H1 (cell line): ENCODE measurements around the gene RAPGEF5. TPM values are rescaled to one million over a fixed set of nuclear protein-coding genes. Genes with fewer than 3 reads are reported as not detected.

Experiments
- CTCF ChIA-PET: fragments of 300-600 bp; sonication (Branson Sonifier 250); formaldehyde crosslinking; loops from one replicate; lab custom pipeline; 2021; ENCODE audit not compliant: partially characterized antibody; lab: Charles Lee
- POLR2A ChIA-PET: fragments of 300-600 bp; sonication (Branson Sonifier 250); formaldehyde crosslinking; loops from one replicate; lab custom pipeline; 2021; ENCODE audit warnings: inconsistent platforms; ENCODE audit not compliant: partially characterized antibody; lab: Charles Lee
- DNase-seq, 2 experiments: peaks; one replicate each; pipeline versions ENCODE4 v3.0.0 to v3.0.0-alpha.2; 2010 to 2022; ENCODE audit warnings: low spot score in 2 of 2, low read depth in 1 of 2, mixed read lengths in 1 of 2
- FAIRE-seq: peaks from 2 replicates; lab custom pipeline; 2011; peaks lifted over from hg19 to GRCh38; lab: Jason Lieb, UNC
- H2AFZ ChIP-seq: 2 replicates; pipeline ENCODE4 v1.8.1; 2012; ENCODE audit warnings: low read length, inconsistent platforms
- H2AK5ac ChIP-seq: 2 replicates; pipeline ENCODE4 v1.6.1; 2013; ENCODE audit warnings: low read depth, low read length
- H2BK120ac ChIP-seq: replicated peaks from 2 replicates; pipeline ENCODE3; 2013; ENCODE audit warnings: low read depth, low read length, inconsistent platforms
- H2BK12ac ChIP-seq: 2 replicates; pipeline ENCODE4 v1.6.1; 2013; ENCODE audit warnings: low read depth, low read length
- H2BK15ac ChIP-seq: 2 replicates; pipeline ENCODE4 v1.6.1; 2013; ENCODE audit warnings: low read length
- H2BK20ac ChIP-seq: 2 replicates; pipeline ENCODE4 v1.6.1; 2013; ENCODE audit warnings: low read length
- H2BK5ac ChIP-seq: 2 replicates; pipeline ENCODE4 v1.6.1; 2013; ENCODE audit warnings: low read depth, low read length
- H3K14ac ChIP-seq: 2 replicates; pipeline ENCODE4 v1.6.1; 2013; ENCODE audit warnings: inconsistent platforms; ENCODE audit not compliant: insufficient read length
- H3K18ac ChIP-seq: 2 replicates; pipeline ENCODE4 v1.6.1; 2013; ENCODE audit warnings: low read length; ENCODE audit errors: extremely low read depth
- H3K23ac ChIP-seq: 2 replicates; pipeline ENCODE4 v1.6.1; 2013; ENCODE audit warnings: inconsistent platforms; ENCODE audit not compliant: insufficient read length
- H3K23me2 ChIP-seq: 2 replicates; pipeline ENCODE4 v1.6.1; 2013; ENCODE audit warnings: low read depth, low read length
- H3K27ac ChIP-seq: 2 replicates; pipeline ENCODE4 v1.6.1; 2011; ENCODE audit warnings: low read depth, low read length, inconsistent platforms
- H3K27me3 ChIP-seq, 4 experiments: replicated peaks in 1 of 4; 1 replicate in 1 of 4; 2 replicates in 3 of 4; pipeline versions ENCODE4 v1.6.1 to v1.8.1; 2011 to 2013; ENCODE audit warnings: low read length in 3 of 4, mild to moderate bottlenecking in 3 of 4, inconsistent platforms in 2 of 4, mixed read lengths in 2 of 4, moderate library complexity in 1 of 4; ENCODE audit not compliant: control insufficient read depth in 3 of 4, insufficient read depth in 3 of 4; ENCODE audit errors: extremely low read depth in 1 of 4
- H3K36me3 ChIP-seq, 4 experiments: 2 replicates each; pipeline versions ENCODE4 v1.6.1 to v1.8.1; 2011 to 2013; ENCODE audit warnings: mild to moderate bottlenecking in 4 of 4, low read length in 3 of 4, moderate library complexity in 2 of 4, control low read depth in 1 of 4, inconsistent platforms in 1 of 4; ENCODE audit not compliant: insufficient read depth in 4 of 4, control insufficient read depth in 2 of 4
- H3K4ac ChIP-seq: replicated peaks from 2 replicates; pipeline ENCODE3; 2013; ENCODE audit warnings: low read length, low read depth, mixed read lengths, inconsistent platforms; ENCODE audit not compliant: insufficient read length
- H3K4me1 ChIP-seq, 4 experiments: replicated peaks in 1 of 4; 1 replicate in 1 of 4; 2 replicates in 3 of 4; pipeline versions ENCODE4 v1.6.1 to v1.8.1; 2011 to 2013; ENCODE audit warnings: low read length in 3 of 4, inconsistent platforms in 2 of 4, mixed read lengths in 1 of 4; ENCODE audit not compliant: insufficient read depth in 4 of 4, control insufficient read depth in 3 of 4
- H3K4me2 ChIP-seq, 2 experiments: 2 replicates each; pipeline versions ENCODE4 v1.6.1 to v1.8.1; 2011 to 2013; ENCODE audit warnings: low read depth in 2 of 2, low read length in 2 of 2, control low read depth in 1 of 2, inconsistent platforms in 1 of 2, mild to moderate bottlenecking in 1 of 2; ENCODE audit not compliant: insufficient read depth in 1 of 2
- H3K4me3 ChIP-seq, 4 experiments: fragments of 200-600, 300-600 bp in 1 of 4; sonication (generic), shearing (Covaris generic), sonication (Bioruptor Twin) in 1 of 4; 2 replicates each; pipeline versions ENCODE4 v1.5.1 to v1.8.1; 2011 to 2016; ENCODE audit warnings: low read length in 4 of 4, low read depth in 3 of 4, control low read depth in 2 of 4, inconsistent platforms in 2 of 4, mild to moderate bottlenecking in 2 of 4, mixed read lengths in 1 of 4, moderate library complexity in 1 of 4; ENCODE audit not compliant: insufficient read depth in 2 of 4; ENCODE audit errors: extremely low read depth in 1 of 4
- H3K56ac ChIP-seq: replicated peaks from 2 replicates; pipeline ENCODE3; 2013; ENCODE audit warnings: low read depth, mild to moderate bottlenecking, mixed read lengths, low read length, inconsistent platforms; ENCODE audit not compliant: insufficient read length
- H3K79me1 ChIP-seq: 2 replicates; pipeline ENCODE4 v1.6.1; 2013; ENCODE audit warnings: low read depth, low read length, control low read depth
- H3K79me2 ChIP-seq, 2 experiments: 2 replicates each; pipeline versions ENCODE4 v1.6.1 to v1.8.1; 2012 to 2013; ENCODE audit warnings: low read length in 2 of 2, mild to moderate bottlenecking in 2 of 2, inconsistent platforms in 1 of 2; ENCODE audit not compliant: insufficient read depth in 2 of 2, control insufficient read depth in 1 of 2
- H3K9ac ChIP-seq, 4 experiments: replicated peaks in 1 of 4; 1 replicate in 1 of 4; 2 replicates in 3 of 4; pipeline versions ENCODE4 v1.6.1 to v1.8.1; 2011 to 2013; ENCODE audit warnings: low read depth in 3 of 4, low read length in 3 of 4, control low read depth in 2 of 4, mild to moderate bottlenecking in 2 of 4, moderate library complexity in 2 of 4, inconsistent platforms in 1 of 4; ENCODE audit errors: extremely low read depth in 1 of 4
- H3K9me3 ChIP-seq, 2 experiments: 2 replicates each; pipeline versions ENCODE4 v1.6.1 to v1.8.1; 2012 to 2013; ENCODE audit warnings: mild to moderate bottlenecking in 2 of 2, moderate library complexity in 2 of 2, control low read depth in 1 of 2, inconsistent platforms in 1 of 2, low read depth in 1 of 2, low read length in 1 of 2, mixed read lengths in 1 of 2; ENCODE audit not compliant: insufficient read depth in 2 of 2
- H4K20me1 ChIP-seq, 2 experiments: replicated peaks in 1 of 2; 2 replicates each; pipeline versions ENCODE3 to v1.8.1; 2011 to 2013; ENCODE audit warnings: inconsistent platforms in 2 of 2, low read length in 2 of 2, mild to moderate bottlenecking in 1 of 2; ENCODE audit not compliant: insufficient read depth in 2 of 2, control insufficient read depth in 1 of 2
- H4K5ac ChIP-seq: 2 replicates; pipeline ENCODE4 v1.6.1; 2013; ENCODE audit warnings: low read length, low read depth, mixed read lengths, inconsistent platforms; ENCODE audit not compliant: insufficient read length
- H4K8ac ChIP-seq: 2 replicates; pipeline ENCODE4 v1.8.0; 2013; ENCODE audit warnings: mild to moderate bottlenecking, moderate library complexity, low read length, inconsistent platforms; ENCODE audit not compliant: insufficient read depth; ENCODE audit errors: extremely low read depth
- H4K91ac ChIP-seq: replicated peaks from 2 replicates; pipeline ENCODE3; 2013; ENCODE audit warnings: low read length, mixed read lengths, inconsistent platforms; ENCODE audit not compliant: insufficient read length
- TBP ChIP-seq: IDR thresholded peaks from 2 replicates; pipeline ENCODE4 v1.6.1; 2011; ENCODE audit warnings: low read depth, low read length, improper control_type of control experiment
- WGBS, 2 experiments: shearing (Covaris generic) in 1 of 2; methylation state at CpG; one replicate each; pipeline versions ENCODE4 v1.1.6 to v1.1.7; 2013 to 2015; ENCODE audit warnings: low lambda C conversion rate in 2 of 2, mixed read lengths in 2 of 2, inconsistent platforms in 1 of 2, low coverage in 1 of 2, missing lambda C conversion rate in 1 of 2; ENCODE audit not compliant: insufficient replicate concordance in 2 of 2, insufficient coverage in 1 of 2, insufficient read length in 1 of 2; ENCODE audit errors: extremely low coverage in 1 of 2, missing lambda C conversion rate in 1 of 2; 5-methylcytosine and 5-hydroxymethylcytosine counted together
- polyA plus RNA-seq, 7 experiments: library from polyadenylated mRNA; depleted of rRNA in 3 of 7; stranded (reverse) in 5 of 7; unstranded in 2 of 7; fragments of >200 nt in 5 of 7; fragments of 200-250 nt in 2 of 7; gene quantifications; 1 replicate in 5 of 7; 2 replicates in 1 of 7; 4 replicates in 1 of 7; pipeline versions ENCODE4 v1.2.1 to v1.2.3, GENCODE V29; 2011 to 2013; ENCODE audit warnings: missing spikeins in 2 of 7, mixed read lengths in 2 of 7
- total RNA-seq: library from RNA; stranded (reverse); fragmentation: NEBNext Ultra II Directional; extraction: Animal tissue kit (Norgen Biotek cat#: 25700); gene quantifications from 2 replicates; pipeline ENCODE4 v1.2.1, GENCODE V29; 2021

RAPGEF5 gene
- total and polyA plus RNA-seq, 2 of the 8 experiments (the other 6 are each of a cell fraction or from before 2014, with no cell fraction given) = 4.4 to 22.9 TPM

- WGBS, 2 experiments = 89% methylated on average over 4 of the region's 4 CpGs; no CpG with 5 or more reads in 1 of the 2 experiments
- CTCF ChIA-PET = no interaction called here
- no peak for FAIRE-seq
These were observed 28.4 kb upstream of the RAPGEF5 start for GRCh38 chr7:22385326-22385725.

More at GRCh38 chr7:22385326-22385725, 28.4 kb upstream of the RAPGEF5 start:
- no peaks in the 10 kb centered on the region for H3K9me3 ChIP-seq
- H3K27ac ChIP-seq = no peak overlapping the region
- H4K20me1 ChIP-seq = no peaks in the 10 kb centered on the region
- H3K79me2 ChIP-seq = no peaks in the 10 kb centered on the region
- H3K36me3 ChIP-seq = no peaks in the 10 kb centered on the region
- H2BK120ac ChIP-seq = no peak overlapping the region
- H3K18ac ChIP-seq = no peak overlapping the region
- POLR2A ChIA-PET = no interaction called here
- H3K56ac ChIP-seq = no peak overlapping the region
- no peak overlapping the region for H2BK15ac ChIP-seq
- no peak overlapping the region for H3K23ac ChIP-seq
- H4K5ac ChIP-seq = no peak overlapping the region
- no peak overlapping the region for H2AK5ac ChIP-seq
- no peak for DNase-seq
- H2BK20ac ChIP-seq = no peak overlapping the region
- H3K4me2 ChIP-seq = no peak overlapping the region
- H3K4me1 ChIP-seq = no peaks in the 10 kb centered on the region
- H4K91ac ChIP-seq = no peak overlapping the region
- no peak overlapping the region for H2AFZ ChIP-seq
- no peak overlapping the region for H3K9ac ChIP-seq
- H4K8ac ChIP-seq = no peak overlapping the region
- no peak overlapping the region for H3K4ac ChIP-seq
- no peak overlapping the region for H3K4me3 ChIP-seq
- TF ChIP-seq TBP = no peak
- no peak overlapping the region for H2BK12ac ChIP-seq
- no peak overlapping the region for H2BK5ac ChIP-seq
- H3K79me1 ChIP-seq = no peaks in the 10 kb centered on the region
- no peaks in the 10 kb centered on the region for H3K23me2 ChIP-seq
- no peak overlapping the region for H3K14ac ChIP-seq
- H3K27me3 ChIP-seq = no peaks in the 10 kb centered on the region
